Activated T-cell treated with anti-CD3 and anti-CD28 coated beads for 24 hours (primary cell): ENCODE data around the gene ROR1.
"Not testable (repeated sequence)": the region's sequence is repeated elsewhere in the genome, so short reads cannot be mapped to it uniquely, and the experiment has no call there.

ENCODE experiments used
- DNase-seq: peaks from one replicate; pipeline ENCODE4 v3.0.0-alpha.2; 2020; ENCODE audit warnings: low read depth

Gene ROR1

DNA sequence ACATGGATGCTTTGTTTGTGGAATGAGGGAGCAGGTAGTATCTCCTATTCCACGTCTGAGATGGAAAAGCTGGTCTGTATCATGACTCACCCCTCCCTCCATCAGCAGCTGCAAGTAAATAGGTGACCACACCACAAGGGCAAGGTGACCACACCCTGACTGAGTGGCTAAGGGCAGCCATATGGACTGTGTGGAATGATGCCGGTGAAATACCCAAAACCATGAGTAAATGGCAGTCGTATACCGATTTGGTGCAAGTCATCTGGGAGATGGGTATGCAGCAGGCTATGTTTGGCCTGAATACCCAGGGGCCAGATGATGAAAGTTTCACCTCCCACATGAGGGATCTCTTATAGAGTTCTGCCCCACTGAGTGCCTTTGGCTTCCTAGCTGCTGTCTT lies 413.8 kb downstream of the ROR1 start:
- no peak for DNase-seq

DNA sequence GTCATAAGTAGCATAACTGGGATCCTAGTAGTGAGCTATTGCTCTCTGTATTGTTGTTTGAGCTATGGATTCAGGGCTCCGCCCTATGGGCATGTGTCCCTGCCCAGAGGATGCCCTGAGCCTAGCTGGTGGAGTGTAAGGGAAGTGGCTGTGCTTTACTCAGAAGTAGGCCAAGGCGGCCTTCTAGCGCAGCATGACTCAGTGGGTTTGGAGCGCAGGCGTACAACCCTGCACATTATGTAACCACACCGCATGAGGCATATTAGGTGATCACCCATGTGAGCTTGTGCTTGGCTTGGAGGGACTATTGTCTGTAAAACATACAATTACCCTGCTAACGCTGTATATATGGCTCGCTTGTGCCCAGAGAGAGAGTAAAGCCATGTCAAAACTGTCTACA lies 418.5 kb downstream of the ROR1 start:
- DNase-seq: no peak

DNA sequence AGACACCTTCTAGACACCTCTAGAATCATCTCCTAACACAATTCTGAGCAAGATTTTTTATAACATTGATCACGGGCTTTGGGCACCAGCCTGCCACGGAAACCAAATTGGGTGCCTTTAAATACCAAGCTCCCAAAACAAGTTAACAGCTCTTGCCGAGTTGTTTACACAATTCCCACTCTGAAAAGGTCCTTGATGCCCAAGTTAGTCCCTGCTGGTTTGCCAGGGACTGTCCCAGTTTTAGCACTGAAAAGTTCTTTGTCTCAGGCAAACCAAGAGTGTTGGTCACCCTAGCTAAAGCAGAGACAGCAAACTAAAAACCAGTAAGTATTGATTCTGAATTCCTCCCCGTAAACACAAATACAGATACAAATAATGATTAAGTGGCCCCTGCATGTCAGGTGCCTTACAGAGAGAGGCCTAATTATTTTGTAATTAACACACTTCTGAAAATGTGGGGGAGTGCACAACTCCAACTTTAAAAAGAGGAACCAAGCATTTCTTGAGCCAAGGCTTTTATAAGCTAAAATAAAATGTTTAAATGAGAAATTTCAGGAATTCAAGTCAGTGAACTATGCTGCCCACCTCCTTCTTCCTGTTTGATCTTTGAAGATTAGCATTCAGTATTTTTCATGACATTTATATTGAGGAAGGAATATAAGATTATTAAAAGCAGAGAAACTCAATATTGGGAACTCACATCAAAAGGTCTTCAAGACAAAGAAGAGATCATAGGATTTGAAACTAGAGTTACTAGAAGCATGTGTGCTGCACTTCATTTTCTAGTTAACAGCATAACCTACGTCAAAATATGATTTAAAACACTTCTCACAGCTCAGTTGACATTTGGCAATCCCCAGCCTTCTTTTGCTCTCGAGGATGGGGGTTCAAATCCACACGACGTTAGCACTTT lies 420.6 kb downstream of the ROR1 start:
- DNase-seq: no peak

DNA sequence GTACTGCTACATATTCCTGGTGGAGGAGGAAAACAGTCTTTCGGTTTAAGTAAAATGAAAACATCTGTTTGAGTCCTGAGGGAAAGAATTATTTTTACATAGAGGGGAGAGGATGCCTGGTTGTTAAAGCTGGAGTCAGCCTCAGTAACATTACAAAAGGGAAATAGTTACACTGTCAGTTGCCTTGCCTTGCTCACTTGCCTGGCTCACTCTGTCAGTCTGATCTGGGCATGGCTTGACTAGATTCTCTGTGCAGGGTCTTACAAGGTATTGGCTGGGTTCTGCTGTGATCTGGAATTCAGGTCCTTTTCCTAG lies 421.2 kb downstream of the ROR1 start:
- DNase-seq: no peak

GRCh38 chr1:64196074-64196870 lies 422.5 kb downstream of the ROR1 start:
- DNase-seq: no peak

- no peak for DNase-seq
Observed at GRCh38 chr1:64197076-64197475, 423.3 kb downstream of the ROR1 start.

DNA sequence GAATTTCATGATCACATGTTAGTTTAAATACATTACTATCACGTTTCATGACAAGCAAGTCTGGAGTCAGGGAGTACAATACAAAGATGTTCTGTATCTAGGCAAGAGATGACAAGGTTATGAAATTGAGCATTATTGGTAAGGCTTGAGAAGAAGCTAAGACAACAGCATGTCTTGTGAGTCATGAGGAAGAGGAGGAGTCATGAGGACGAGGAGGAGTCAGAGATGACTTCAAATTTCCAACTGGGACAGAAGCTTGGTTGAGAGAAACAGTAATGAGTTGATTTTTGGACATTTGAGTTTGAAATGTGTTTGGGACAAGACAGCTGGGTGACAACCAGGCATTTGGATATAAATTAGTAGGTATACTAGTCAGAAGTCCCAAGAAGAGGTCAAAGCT lies 425.3 kb downstream of the ROR1 start:
- no peak for DNase-seq

- no peak for DNase-seq
Observed at GRCh38 chr1:64200064-64200463, 426.2 kb downstream of the ROR1 start.

GRCh38 chr1:64203420-64203819 lies 429.6 kb downstream of the ROR1 start, which contains the start of gene UBE2U:
Gene UBE2U (plus strand): TSS chr1:64203623. CDS start chr1:64204051, 428 bp downstream.
- no peak for DNase-seq

- no peak for DNase-seq
Observed at GRCh38 chr1:64209221-64209620, 435.4 kb downstream of the ROR1 start.

- no peak for DNase-seq
Observed at GRCh38 chr1:64212031-64212430, 438.2 kb downstream of the ROR1 start.

- DNase-seq: no peak
Observed at GRCh38 chr1:64215576-64215975, 441.8 kb downstream of the ROR1 start.

DNA sequence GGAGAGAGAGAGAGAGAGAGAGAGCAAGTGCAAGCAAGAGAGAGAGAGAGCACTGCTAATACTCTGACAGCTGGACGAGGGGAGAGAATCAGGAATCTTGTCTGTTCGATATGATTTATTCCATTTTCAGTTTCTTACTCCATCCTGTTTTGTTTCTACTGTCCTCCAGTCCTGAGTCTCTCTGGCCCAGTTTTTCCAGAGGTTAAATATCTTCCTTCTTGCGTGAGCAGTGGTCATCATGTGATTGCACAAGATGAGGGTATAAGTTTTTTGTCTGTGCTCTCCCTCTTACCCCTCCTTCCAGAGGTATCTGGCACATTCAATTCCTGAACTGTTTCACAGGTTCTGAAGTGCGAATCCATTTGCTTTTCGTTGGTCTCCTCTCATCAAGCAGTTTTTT lies 446.4 kb downstream of the ROR1 start:
- DNase-seq: no peak

DNA sequence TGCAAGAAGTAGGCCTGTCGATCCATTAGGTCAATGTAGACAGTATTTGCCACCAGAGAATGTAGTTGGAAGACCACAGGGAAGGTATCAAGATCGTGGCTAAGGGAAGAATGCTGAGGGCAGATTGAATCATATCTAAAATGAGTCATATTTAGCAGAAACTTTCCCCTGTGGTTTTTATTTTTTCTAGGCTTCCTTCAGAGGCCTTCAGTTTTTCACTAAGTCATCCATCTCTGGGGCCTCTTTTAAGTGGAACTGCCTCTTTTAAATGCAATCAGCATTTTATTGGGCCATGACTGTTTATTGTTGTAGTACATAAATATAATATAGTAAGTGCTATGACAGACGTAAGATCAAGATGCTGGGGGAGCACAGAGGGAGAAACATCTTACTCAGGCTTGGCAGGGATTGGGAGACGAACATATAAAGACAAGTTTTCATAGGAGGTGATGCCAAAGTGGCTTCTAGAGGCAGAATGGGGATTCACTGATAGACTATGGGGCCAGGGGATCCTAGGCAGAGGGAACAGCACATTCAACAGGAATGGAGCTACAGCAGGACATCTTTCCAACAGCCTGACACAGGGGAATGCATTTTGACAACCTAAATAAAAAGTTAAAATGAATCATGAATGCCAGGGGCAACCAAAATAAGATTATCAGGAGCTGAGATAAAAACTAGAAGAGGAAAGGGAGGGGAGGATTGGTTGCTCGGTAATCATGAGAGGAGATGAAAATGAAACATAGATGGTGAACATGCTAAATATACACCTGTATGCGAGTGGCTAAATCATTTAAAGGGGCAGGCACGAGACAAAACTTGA lies 449.7 kb downstream of the ROR1 start:
- no peak for DNase-seq

GRCh38 chr1:64224236-64224635 lies 450.4 kb downstream of the ROR1 start:
- not testable (repeated sequence) for DNase-seq

DNA sequence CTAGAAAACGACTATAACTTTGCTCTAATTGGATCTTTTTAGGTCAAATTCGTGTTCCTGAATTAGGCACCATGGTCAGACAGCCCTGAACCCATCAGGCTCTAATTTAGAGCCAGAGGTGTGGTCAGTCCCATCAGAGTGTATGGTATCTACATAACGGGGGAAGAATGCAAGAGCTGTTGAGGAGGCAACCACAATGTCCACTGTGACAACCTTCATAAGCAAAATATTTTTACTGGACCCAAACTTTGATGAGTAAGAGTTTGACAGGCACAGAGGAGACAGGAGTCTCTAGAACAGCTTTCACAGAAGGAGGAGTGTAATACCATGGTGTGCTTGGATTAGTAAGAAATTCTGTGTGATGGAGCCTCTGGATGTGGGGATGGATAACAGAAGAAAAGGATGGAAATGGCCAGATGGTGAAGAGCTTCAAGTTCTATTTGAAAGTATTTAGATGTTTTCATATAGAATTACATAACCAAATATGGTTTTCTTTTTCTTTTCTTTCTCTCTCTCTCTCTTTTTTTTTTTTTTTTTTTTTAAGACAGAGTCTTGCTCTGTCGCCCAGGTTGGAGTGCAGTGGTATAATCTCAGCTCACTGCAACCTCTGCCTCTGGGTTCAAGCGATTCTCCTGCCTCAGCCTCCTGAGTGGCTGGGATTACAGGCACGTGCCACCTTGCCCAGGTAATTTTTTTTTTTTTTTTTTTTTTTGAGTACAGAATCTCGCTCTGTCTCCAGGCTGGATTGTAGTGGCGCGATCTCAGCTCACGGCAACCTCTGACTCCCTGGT lies 454.5 kb downstream of the ROR1 start:
- no peak for DNase-seq

DNA sequence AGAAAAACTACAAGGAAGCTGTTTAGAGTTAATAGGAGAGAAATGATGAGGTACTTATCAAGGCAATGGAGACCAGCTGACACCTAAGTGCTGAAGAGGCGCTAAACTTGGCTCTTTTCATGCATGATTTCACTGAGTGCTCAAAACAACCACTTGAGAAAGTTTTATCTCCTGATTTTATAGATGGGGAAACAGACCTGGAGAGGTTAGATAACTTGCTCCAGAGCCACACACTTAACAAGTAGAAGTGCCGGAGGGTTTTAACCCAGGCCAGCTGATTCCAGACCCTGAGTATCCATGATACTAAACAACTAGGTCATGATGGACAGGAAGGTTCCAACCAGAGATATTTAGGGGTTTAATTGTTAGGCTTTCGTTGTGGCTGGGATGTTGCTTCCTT lies 455.5 kb downstream of the ROR1 start:
- DNase-seq: no peak
